IMR-90 (cell line): Measurements from ENCODE around the gene PHACTR3. TPM values are rescaled to one million over a fixed set of nuclear protein-coding genes. Genes with fewer than 3 reads are reported as not detected.

Experiments used
- ATAC-seq: fragments of 200-7000 bp; cut with Tn5 transposase; 2 replicates; pipeline ENCODE4 v1.9.1; 2020; ENCODE audit warnings: low read depth, mild to moderate bottlenecking, moderate library complexity
- BruUV-seq: library from RNA; stranded (reverse); fragments of 400-500 nt; replicated peaks from 2 replicates; lab custom pipeline; 2021; lab: Mats Ljungman, UMichigan
- CTCF ChIA-PET: fragments of 300-600 bp; formaldehyde crosslinking; extraction: SDS; loops from one replicate; lab custom pipeline; 2021; ENCODE audit warnings: antibody characterized with exemption; lab: Yijun Ruan, JAX
- POLR2A ChIA-PET: fragments of 300-600 bp; sonication (Branson Sonifier 250); formaldehyde crosslinking; loops from one replicate; lab custom pipeline; 2022; ENCODE audit warnings: antibody characterized with exemption; ENCODE audit not compliant: unreplicated experiment; lab: Charles Lee
- DNase-seq: peaks from one replicate; pipeline ENCODE4 v3.0.0; 2013
- H2AFZ ChIP-seq: replicated peaks from 2 replicates; pipeline ENCODE3; 2013; ENCODE audit warnings: low read length, mild to moderate bottlenecking; ENCODE audit not compliant: poor library complexity
- H2AK5ac ChIP-seq: 2 replicates; pipeline ENCODE4 v1.6.1; 2013; ENCODE audit warnings: low read depth, low read length, inconsistent platforms
- H2AK9ac ChIP-seq: replicated peaks from 2 replicates; pipeline ENCODE3; 2013; ENCODE audit warnings: mild to moderate bottlenecking, low read depth, low read length, moderate library complexity; ENCODE audit not compliant: poor library complexity
- H2BK120ac ChIP-seq: 2 replicates; pipeline ENCODE4 v1.6.1; 2013; ENCODE audit warnings: low read depth, low read length, inconsistent platforms
- H2BK15ac ChIP-seq: 3 replicates; pipeline ENCODE4 v1.6.1; 2013; ENCODE audit warnings: low read depth, low read length, inconsistent platforms
- H2BK20ac ChIP-seq: 2 replicates; pipeline ENCODE4 v1.6.1; 2013; ENCODE audit warnings: low read depth, mild to moderate bottlenecking, inconsistent platforms, low read length, moderate library complexity
- H2BK5ac ChIP-seq: 2 replicates; pipeline ENCODE4 v1.6.1; 2013; ENCODE audit warnings: mild to moderate bottlenecking, low read depth, low read length, inconsistent platforms; ENCODE audit not compliant: poor library complexity, severe bottlenecking
- H3K14ac ChIP-seq: replicated peaks from 2 replicates; pipeline ENCODE4 v1.6.1; 2013; ENCODE audit warnings: low read depth, low read length, inconsistent platforms
- H3K18ac ChIP-seq: 2 replicates; pipeline ENCODE4 v1.6.1; 2013; ENCODE audit warnings: low read depth, low read length, control low read depth
- H3K23ac ChIP-seq: 2 replicates; pipeline ENCODE4 v1.6.1; 2013; ENCODE audit warnings: low read depth, low read length, inconsistent platforms
- H3K27ac ChIP-seq: 2 replicates; pipeline ENCODE4 v1.5.1; 2013; ENCODE audit warnings: mild to moderate bottlenecking, control low read depth, low read length; ENCODE audit not compliant: insufficient read depth
- H3K27me3 ChIP-seq: 2 replicates; pipeline ENCODE4 v1.6.1; 2013; ENCODE audit warnings: low read length; ENCODE audit not compliant: control insufficient read depth, insufficient read depth
- H3K36me3 ChIP-seq: 2 replicates; pipeline ENCODE4 v1.6.1; 2013; ENCODE audit warnings: low read length, mixed read lengths; ENCODE audit not compliant: control insufficient read depth, insufficient read depth
- H3K4ac ChIP-seq: 2 replicates; pipeline ENCODE4 v1.6.1; 2013; ENCODE audit warnings: low read depth, low read length, inconsistent platforms
- H3K4me1 ChIP-seq: 2 replicates; pipeline ENCODE4 v1.6.1; 2013; ENCODE audit warnings: low read length, mixed read lengths; ENCODE audit not compliant: control insufficient read depth, insufficient read depth
- H3K4me2 ChIP-seq: 2 replicates; pipeline ENCODE4 v1.6.1; 2013; ENCODE audit warnings: low read depth, mild to moderate bottlenecking, control low read depth, low read length, moderate library complexity
- H3K4me3 ChIP-seq: 2 replicates; pipeline ENCODE4 v1.5.1; 2013; ENCODE audit warnings: low read depth, mild to moderate bottlenecking, control low read depth, low read length, moderate library complexity; ENCODE audit not compliant: insufficient read depth
- H3K56ac ChIP-seq: 2 replicates; pipeline ENCODE4 v1.6.1; 2013; ENCODE audit warnings: low read length, inconsistent platforms; ENCODE audit not compliant: insufficient read depth; ENCODE audit errors: extremely low read depth
- H3K79me1 ChIP-seq, 2 experiments: 2 replicates each; pipeline ENCODE4 v1.6.1; 2013; ENCODE audit warnings: low read length in 2 of 2, inconsistent platforms in 1 of 2, low read depth in 1 of 2
- H3K9ac ChIP-seq: 2 replicates; pipeline ENCODE4 v1.6.1; 2013; ENCODE audit warnings: low read depth, low read length, control low read depth
- H3K9me1 ChIP-seq: 2 replicates; pipeline ENCODE4 v1.6.1; 2013; ENCODE audit warnings: low read length, inconsistent platforms; ENCODE audit not compliant: insufficient read depth
- H3K9me3 ChIP-seq: 2 replicates; pipeline ENCODE4 v1.6.1; 2013; ENCODE audit warnings: low read length; ENCODE audit not compliant: control insufficient read depth, insufficient read depth
- H4K20me1 ChIP-seq: 2 replicates; pipeline ENCODE4 v1.6.1; 2013; ENCODE audit warnings: low read length, inconsistent platforms; ENCODE audit not compliant: insufficient read depth
- H4K5ac ChIP-seq: 2 replicates; pipeline ENCODE4 v1.6.1; 2013; ENCODE audit warnings: mild to moderate bottlenecking, low read depth, low read length, control low read depth
- H4K8ac ChIP-seq, 2 experiments: 2 replicates each; pipeline ENCODE4 v1.6.1; 2013; ENCODE audit warnings: low read depth in 2 of 2, low read length in 2 of 2, control low read depth in 1 of 2, inconsistent platforms in 1 of 2
- H4K91ac ChIP-seq: 2 replicates; pipeline ENCODE4 v1.6.1; 2013; ENCODE audit warnings: low read depth, low read length, inconsistent platforms; ENCODE audit not compliant: insufficient read depth
- CEBPB ChIP-seq: IDR thresholded peaks from 2 replicates; pipeline ENCODE4 v1.6.1; 2012; ENCODE audit warnings: low read depth, low read length, improper control_type of control experiment
- WGBS, 2 experiments: methylation state at CpG; one replicate each; pipeline versions ENCODE4 v1.1.5 to v1.1.7; 2013; ENCODE audit warnings: missing lambda C conversion rate in 2 of 2; ENCODE audit not compliant: insufficient read length in 1 of 2; ENCODE audit errors: extremely low coverage in 2 of 2; 5-methylcytosine and 5-hydroxymethylcytosine counted together
- dilution Hi-C: fragments of 300-500 bp; cut with HindIII; formaldehyde crosslinking; loops from one replicate; pipeline ENCODE4 v1.14.3; 2018; ENCODE audit warnings: low sequenced_read_pairs; ENCODE audit not compliant: unreplicated experiment
- in situ Hi-C: fragments of 300-500 bp; cut with MboI; formaldehyde crosslinking; loops from 3 replicates; pipeline ENCODE4 v1.14.3; 2019; ENCODE audit warnings: low sequenced_read_pairs, inconsistent platforms, mixed read lengths
- intact Hi-C: fragments of 100-400 bp; cut with micrococcal nuclease; formaldehyde crosslinking; loops from 2 replicates; pipeline ENCODE4 v1.10.0; 2022
- polyA plus RNA-seq, 3 experiments: library from polyadenylated mRNA; depleted of rRNA; stranded (reverse); fragments of >200 nt; gene quantifications; 2 replicates each; pipeline ENCODE4 v1.2.3, GENCODE V29; 2012; ENCODE audit warnings: low replicate concordance in 1 of 3
- total RNA-seq: library from RNA; depleted of rRNA; stranded (reverse); fragments of >200 nt; gene quantifications from 2 replicates; pipeline ENCODE4 v1.2.3, GENCODE V29; 2012

Gene PHACTR3
- total and polyA plus RNA-seq, 2 of the 4 experiments (the other 2 are of a cell fraction): not detected

DNA sequence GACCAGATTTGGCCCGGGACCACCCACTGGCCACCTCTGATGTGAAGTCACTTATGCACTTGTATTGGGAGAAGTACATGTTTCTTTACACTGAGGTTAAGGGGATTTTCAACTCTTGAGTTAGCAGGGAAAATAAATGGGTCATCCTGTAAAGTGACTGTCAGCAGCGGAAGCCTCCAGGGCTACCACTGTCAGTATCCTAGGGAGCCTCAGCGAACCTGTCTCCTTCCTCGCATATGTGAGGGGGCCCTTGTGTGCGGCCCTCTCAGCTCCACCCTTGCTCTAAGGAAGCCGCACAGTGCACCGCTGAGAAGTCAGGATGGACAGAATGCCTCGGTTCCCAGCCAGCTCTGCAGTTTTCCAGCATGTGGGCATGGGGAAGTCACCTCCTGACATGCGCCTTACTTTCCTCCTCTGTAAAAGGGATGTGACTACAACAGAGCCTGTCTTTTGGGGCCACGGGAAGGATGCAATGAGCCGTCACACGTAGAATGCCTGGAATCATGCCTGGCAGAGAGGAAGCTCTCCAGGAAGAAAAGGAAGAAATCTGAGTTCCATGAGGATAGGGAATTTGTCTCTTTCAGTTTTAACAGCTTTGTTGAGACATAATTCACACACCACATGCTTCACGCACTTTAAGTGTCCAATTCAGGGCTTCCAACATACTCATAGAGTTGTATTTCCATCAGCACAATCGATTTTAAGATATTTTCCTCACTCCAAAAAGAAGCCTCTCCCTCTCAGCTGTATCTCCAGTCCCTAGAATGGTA, 213.7 kb downstream of the PHACTR3 start:
- Histone ChIP-seq H3K36me3 (no peaks in the 10 kb centered on the region), H2BK20ac (no peak overlapping the region), H4K8ac (no peak overlapping the region), H2AK5ac (no peak overlapping the region), H3K23ac (no peak overlapping the region), H3K4ac (no peak overlapping the region), H3K18ac (no peak overlapping the region), H2BK15ac (no peak overlapping the region), H2BK5ac (no peak overlapping the region), H4K91ac (no peak overlapping the region), H3K9me1 (no peaks in the 10 kb centered on the region), H3K56ac (no peak overlapping the region), H3K27ac (no peak overlapping the region), H4K20me1 (no peaks in the 10 kb centered on the region), H3K9ac (no peak overlapping the region), H4K5ac (no peak overlapping the region), H3K27me3 (no peaks in the 10 kb centered on the region), H3K4me3 (no peak overlapping the region), H2BK120ac (no peak overlapping the region), H3K9me3 (peaks cover 11% of the 10 kb centered on the region; the same call in 1 of the 2 replicates), H2AK9ac (no peak overlapping the region), H2AFZ (no peak overlapping the region), H3K14ac (no peak overlapping the region), H3K79me1 (no peaks in the 10 kb centered on the region), H3K4me2 (no peak overlapping the region), H3K4me1 (no peaks in the 10 kb centered on the region)
- POLR2A ChIA-PET: no interaction called here
- CTCF ChIA-PET: no interaction called here
- 65% methylated on average over 2 of the region's 14 CpGs; no CpG with 5 or more reads in 1 of the 2 experiments for WGBS, 2 experiments
- TF ChIP-seq CEBPB: no peak
- dilution Hi-C loops (no loop called here), in situ Hi-C loops (no loop called here), intact Hi-C loops (no loop called here)
- BruUV-seq: no TSS peak
- no peak for DNase-seq
- no peak for ATAC-seq
